Mucosa of rectum (tissue), 2 donors: ENCODE results near the gene HAVCR2.

Source experiments
- H3K27ac ChIP-seq, 2 donors: one replicate each; pipeline ENCODE4 v1.7.0; 2013; ENCODE audit warnings: inconsistent platforms in 2 of 2, low read depth in 2 of 2, low read length in 2 of 2
- H3K27me3 ChIP-seq, 2 donors: one replicate each; pipeline ENCODE4 v1.7.0; 2013; ENCODE audit warnings: low read length in 2 of 2; ENCODE audit not compliant: control insufficient read depth in 2 of 2, insufficient read depth in 2 of 2
- H3K36me3 ChIP-seq, 2 donors: one replicate each; pipeline ENCODE4 v1.7.0; 2013; ENCODE audit warnings: low read length in 2 of 2; ENCODE audit not compliant: control insufficient read depth in 2 of 2, insufficient read depth in 2 of 2
- H3K4me1 ChIP-seq, 2 donors: one replicate each; pipeline ENCODE4 v1.7.0; 2013; ENCODE audit warnings: low read length in 2 of 2, mild to moderate bottlenecking in 1 of 2; ENCODE audit not compliant: control insufficient read depth in 2 of 2, insufficient read depth in 2 of 2
- H3K4me3 ChIP-seq, 2 donors: one replicate each; pipeline ENCODE4 v1.7.0; 2013; ENCODE audit warnings: low read length in 2 of 2
- H3K9ac ChIP-seq, 2 donors: one replicate each; pipeline ENCODE4 v1.7.0; 2013; ENCODE audit warnings: low read length in 2 of 2, low read depth in 1 of 2, mild to moderate bottlenecking in 1 of 2
- H3K9me3 ChIP-seq, 2 donors: one replicate each; pipeline ENCODE4 v1.7.0; 2013; ENCODE audit warnings: low read length in 2 of 2; ENCODE audit not compliant: control insufficient read depth in 2 of 2
- donor health status: healthy.
- donor health status: Normal muscosa, but diverticular disease.

HAVCR2 gene

DNA sequence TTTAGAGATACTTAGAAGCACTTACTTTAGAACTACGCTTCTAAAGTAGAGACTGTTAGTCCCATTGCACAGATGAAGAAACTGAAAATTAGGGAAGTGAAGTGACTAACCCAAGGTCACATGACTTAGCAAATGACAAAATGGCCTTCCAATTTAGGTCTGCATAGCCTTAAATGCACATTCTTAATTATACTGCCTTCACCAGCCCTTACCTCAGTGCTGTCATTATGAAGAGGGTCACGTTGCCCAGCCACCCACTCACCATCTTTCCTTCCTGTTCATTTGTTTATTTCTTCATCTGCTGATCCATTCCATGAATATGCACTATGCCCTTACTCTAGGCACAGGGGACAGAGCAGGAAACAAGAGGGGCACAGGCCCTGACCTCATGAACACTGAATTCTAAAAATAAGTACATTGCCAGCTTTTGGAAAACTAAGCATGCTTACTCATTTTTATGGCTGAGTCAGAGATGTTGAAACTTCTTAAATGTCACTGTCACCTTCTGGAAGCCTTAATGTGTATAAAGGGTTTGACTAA is 8.6 kb downstream of the HAVCR2 start:
- Histone ChIP-seq H3K9ac (no peak overlapping the region), H3K36me3 (no peaks in the 10 kb centered on the region), H3K9me3 (no peaks in the 10 kb centered on the region), H3K27me3 (no peaks in the 10 kb centered on the region), H3K4me3 (no peak overlapping the region), H3K27ac (no peak overlapping the region), H3K4me1 (no peaks in the 10 kb centered on the region)

DNA sequence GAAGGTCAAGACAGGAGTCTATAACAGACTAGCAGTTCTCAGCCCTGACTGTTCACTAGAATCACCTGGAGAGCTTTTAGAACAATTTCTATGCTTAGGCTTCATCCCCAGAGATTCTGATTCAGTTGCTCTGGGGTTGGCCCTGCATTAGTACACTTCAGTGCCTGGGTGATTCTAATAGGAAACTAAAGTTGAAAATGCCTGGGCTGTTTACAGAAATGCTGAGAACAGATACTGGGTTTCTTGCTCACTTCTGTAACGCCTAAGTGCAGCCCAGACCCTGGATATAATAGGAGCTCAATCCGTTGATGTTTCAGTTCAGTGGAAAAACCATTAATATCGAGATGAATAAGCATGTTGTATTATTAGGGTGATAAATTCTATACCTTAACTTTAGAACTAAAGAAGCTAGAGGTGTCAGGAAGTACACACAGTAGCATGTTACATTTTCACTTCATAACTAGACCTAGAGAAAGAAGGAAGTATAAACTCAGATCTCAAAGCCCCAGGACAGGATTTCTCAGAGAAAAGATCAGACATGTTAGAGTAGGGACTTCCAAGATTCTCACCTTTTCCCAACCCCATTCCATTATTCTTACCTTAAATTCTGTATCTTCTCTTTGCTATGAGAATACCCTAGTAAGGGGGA is 20.4 kb downstream of the HAVCR2 start:
- Histone ChIP-seq H3K27ac (no peak overlapping the region), H3K36me3 (peaks cover 0 to 3% of the 10 kb centered on the region in 2 donors), H3K9ac (no peak overlapping the region), H3K9me3 (no peaks in the 10 kb centered on the region), H3K4me3 (no peak overlapping the region), H3K4me1 (no peaks in the 10 kb centered on the region), H3K27me3 (no peaks in the 10 kb centered on the region)

DNA sequence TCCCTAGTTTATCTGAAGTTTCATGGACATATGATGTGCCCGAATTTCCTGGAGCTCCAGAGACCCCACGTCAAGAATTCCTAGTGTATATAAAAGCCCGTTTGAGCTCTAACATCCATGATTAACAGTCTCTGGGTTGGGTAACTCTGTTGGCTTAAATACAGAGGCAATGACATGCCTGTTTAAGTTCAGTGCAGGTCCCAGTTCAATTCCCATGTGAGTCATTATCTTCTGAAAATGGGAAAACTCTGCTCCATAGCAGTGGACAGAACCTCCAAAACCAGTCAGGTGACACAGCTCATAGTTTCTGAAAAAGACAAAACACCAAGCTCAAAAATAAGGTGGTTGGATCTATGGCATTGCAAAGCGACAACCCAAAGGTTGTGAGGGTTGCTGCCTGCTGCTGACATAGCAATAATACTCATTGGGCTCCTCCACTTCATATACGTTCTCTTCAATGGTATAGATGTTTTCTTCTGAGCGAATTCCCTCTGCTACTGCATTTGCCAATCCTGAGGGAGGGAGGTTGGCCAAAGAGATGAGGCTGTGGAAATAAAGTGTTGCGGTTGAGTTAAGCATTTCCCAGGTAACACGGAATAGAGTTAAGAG is 22.0 kb downstream of the HAVCR2 start:
- no peak overlapping the region for H3K9ac ChIP-seq
- H3K27ac ChIP-seq, result no peak overlapping the region
- no peaks in the 10 kb centered on the region for H3K27me3 ChIP-seq
- no peak overlapping the region for H3K4me3 ChIP-seq
- H3K36me3 ChIP-seq, result peaks cover 0 to 3% of the 10 kb centered on the region in 2 donors
- H3K9me3 ChIP-seq, result no peaks in the 10 kb centered on the region
- H3K4me1 ChIP-seq, result no peaks in the 10 kb centered on the region

DNA sequence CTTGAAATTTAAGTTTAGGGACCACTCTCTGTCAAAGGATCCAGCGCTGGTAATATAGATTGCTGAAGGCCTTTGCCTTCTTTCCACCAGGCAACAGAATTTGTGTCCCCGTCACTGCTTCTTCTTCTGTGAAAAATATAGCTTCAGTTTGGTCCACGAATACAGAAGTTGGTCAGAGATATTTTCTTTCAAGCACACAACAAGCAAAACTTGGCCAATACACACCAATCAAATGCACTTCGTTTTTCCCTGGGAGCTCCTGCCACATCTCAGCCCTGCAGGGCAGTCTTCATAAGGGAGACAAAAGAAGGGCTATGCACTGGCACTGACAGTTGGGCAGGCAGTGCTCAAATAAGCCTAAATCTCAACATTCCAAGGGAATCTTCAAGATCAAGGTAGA is 22.9 kb downstream of the HAVCR2 start:
- Histone ChIP-seq H3K27me3 (no peaks in the 10 kb centered on the region), H3K36me3 (peaks cover 0 to 3% of the 10 kb centered on the region in 2 donors), H3K4me1 (no peaks in the 10 kb centered on the region), H3K9ac (no peak overlapping the region), H3K27ac (no peak overlapping the region), H3K4me3 (no peak overlapping the region), H3K9me3 (no peaks in the 10 kb centered on the region)

DNA sequence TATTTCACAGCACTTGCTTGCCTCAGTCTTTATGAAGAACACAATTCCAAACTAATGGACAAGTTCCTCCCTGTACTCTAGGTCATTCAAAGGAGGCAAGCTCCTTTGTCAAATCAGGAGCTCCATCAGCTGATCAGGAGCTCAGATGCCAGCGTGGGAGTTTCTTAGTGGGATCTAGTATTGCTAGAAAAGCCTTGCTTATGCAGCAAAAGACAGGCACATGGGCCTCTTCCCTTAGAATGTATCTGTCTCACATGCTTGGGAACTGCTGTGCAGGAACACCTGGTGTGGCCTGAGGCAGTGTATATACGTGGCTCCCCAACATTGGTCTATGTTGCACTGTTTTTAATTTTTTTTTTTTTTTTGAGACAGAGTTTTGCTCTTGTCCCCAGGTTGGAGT is 28.6 kb downstream of the HAVCR2 start:
- H3K9me3 ChIP-seq, result no peaks in the 10 kb centered on the region
- no peak overlapping the region for H3K27ac ChIP-seq
- no peak overlapping the region for H3K4me3 ChIP-seq
- no peak overlapping the region for H3K9ac ChIP-seq
- H3K4me1 ChIP-seq, result no peaks in the 10 kb centered on the region
- H3K27me3 ChIP-seq, result no peaks in the 10 kb centered on the region
- no peaks in the 10 kb centered on the region for H3K36me3 ChIP-seq

DNA sequence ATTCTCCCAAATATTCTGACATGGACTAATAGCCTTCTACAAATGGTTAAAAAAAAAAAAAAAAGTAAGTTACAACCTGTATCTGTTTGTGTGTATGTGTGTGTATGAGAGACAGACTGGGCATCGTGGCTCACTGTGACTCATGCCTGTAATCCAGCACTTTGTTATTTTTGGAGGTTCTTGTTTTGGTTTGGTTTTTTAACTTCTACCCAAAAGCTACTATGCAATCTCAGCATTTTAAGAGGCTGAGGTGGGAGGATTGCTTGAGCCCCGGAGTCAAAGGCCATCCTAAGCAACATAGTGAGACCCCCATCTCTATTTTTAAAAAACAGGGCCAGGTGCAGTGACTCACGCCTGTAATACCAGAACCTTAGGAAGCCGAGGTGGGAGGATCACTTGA is 32.3 kb downstream of the HAVCR2 start:
- no peak overlapping the region for H3K27ac ChIP-seq
- H3K9me3 ChIP-seq, result no peaks in the 10 kb centered on the region
- no peaks in the 10 kb centered on the region for H3K4me1 ChIP-seq
- no peak overlapping the region for H3K4me3 ChIP-seq
- no peak overlapping the region for H3K9ac ChIP-seq
- no peaks in the 10 kb centered on the region for H3K27me3 ChIP-seq
- H3K36me3 ChIP-seq, result no peaks in the 10 kb centered on the region

DNA sequence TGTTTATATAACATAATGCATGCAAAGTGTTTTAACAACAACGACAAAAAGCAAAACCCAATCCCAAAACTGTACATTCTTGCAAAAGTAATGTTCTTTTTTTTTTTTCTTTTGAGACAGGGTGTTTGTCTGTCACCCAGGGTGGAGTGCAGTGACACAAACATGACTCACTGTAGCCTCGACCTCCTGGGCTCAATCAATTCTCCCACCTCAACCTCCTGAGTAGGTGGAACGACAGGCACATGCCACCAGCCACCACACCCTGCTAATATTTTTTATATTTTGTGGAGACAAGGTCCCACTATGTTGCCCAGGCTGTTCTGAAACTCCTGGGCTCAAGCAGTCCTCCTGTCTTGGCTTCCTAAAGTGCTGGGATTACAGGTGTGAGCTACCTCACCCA is 36.3 kb downstream of the HAVCR2 start:
- Histone ChIP-seq H3K27me3 (no peaks in the 10 kb centered on the region), H3K9ac (no peak overlapping the region), H3K4me1 (no peaks in the 10 kb centered on the region), H3K27ac (no peak overlapping the region), H3K4me3 (no peak overlapping the region), H3K9me3 (no peaks in the 10 kb centered on the region), H3K36me3 (no peaks in the 10 kb centered on the region)

DNA sequence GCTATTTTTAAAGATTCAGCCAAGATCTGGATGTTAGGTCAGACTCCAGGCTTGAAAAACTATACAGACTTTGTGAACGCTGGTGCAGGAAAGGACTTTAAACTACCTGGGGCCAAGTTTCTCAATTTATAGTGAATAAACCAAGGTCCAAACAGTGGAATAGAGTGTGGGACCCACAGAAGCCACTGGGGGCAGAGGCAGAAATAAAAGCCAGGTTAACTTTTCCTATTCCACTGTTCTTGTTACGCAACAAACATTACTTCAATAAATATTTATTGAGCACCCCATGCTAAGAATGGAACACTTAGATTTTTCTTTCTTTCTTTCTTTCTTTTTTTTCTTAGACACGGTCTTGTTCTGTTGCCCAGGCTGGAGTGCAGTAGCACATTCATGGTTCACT is 38.9 kb downstream of the HAVCR2 start:
- H3K4me1 ChIP-seq, result peaks cover 0 to 10% of the 10 kb centered on the region in 2 donors
- H3K4me3 ChIP-seq, result no peak overlapping the region
- H3K27me3 ChIP-seq, result no peaks in the 10 kb centered on the region
- H3K36me3 ChIP-seq, result no peaks in the 10 kb centered on the region
- H3K9me3 ChIP-seq, result no peaks in the 10 kb centered on the region
- no peak overlapping the region for H3K9ac ChIP-seq
- no peak overlapping the region for H3K27ac ChIP-seq

DNA sequence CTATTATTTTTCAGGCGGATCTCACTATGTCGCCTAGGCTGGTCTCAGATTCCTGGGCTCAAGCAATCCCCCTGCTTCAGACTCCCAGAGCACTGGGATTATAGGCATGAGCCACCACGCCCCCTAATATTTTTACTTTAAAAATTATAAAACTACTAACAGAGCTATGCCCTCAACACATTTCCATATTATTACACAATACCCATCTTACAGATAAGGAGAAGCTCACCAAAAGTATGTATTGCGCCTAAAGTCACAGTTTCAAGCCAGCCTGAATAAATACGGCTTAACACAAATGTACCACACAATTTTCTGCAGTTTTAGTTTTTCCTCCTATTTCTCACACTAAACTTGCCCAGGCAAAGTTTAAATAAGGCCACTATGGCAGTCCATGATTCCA is 40.1 kb downstream of the HAVCR2 start:
- Histone ChIP-seq H3K27ac (no peak overlapping the region), H3K27me3 (no peaks in the 10 kb centered on the region), H3K4me3 (no peak overlapping the region), H3K9ac (no peak overlapping the region), H3K4me1 (peaks cover 0 to 16% of the 10 kb centered on the region in 2 donors), H3K36me3 (no peaks in the 10 kb centered on the region), H3K9me3 (no peaks in the 10 kb centered on the region)

DNA sequence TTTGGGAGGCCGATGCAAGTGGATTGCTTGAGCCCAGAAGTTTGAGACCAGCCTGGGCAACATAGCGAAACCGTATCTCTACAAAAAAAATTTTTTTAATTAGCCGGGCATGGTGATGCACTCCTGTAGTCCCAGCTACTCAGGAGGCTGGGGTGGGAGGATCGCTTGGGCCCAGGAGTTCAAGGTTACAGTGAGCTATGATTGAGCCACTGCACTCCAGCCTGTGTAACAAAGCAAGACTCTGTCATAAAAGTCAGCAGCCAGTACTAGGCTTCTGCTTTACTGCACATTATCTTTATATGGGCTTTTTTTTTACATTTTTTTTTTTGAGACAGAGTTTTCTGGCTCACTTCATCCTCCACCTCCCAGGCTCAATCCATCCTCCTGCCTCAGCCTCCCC is 40.5 kb downstream of the HAVCR2 start:
- no peaks in the 10 kb centered on the region for H3K27me3 ChIP-seq
- no peak overlapping the region for H3K9ac ChIP-seq
- H3K36me3 ChIP-seq, result no peaks in the 10 kb centered on the region
- no peaks in the 10 kb centered on the region for H3K9me3 ChIP-seq
- H3K27ac ChIP-seq, result no peak overlapping the region
- H3K4me1 ChIP-seq, result peaks cover 0 to 17% of the 10 kb centered on the region in 2 donors
- no peak overlapping the region for H3K4me3 ChIP-seq
